ENCODE measurements around the gene OR2L8.

The OR2L8 gene

DNA sequence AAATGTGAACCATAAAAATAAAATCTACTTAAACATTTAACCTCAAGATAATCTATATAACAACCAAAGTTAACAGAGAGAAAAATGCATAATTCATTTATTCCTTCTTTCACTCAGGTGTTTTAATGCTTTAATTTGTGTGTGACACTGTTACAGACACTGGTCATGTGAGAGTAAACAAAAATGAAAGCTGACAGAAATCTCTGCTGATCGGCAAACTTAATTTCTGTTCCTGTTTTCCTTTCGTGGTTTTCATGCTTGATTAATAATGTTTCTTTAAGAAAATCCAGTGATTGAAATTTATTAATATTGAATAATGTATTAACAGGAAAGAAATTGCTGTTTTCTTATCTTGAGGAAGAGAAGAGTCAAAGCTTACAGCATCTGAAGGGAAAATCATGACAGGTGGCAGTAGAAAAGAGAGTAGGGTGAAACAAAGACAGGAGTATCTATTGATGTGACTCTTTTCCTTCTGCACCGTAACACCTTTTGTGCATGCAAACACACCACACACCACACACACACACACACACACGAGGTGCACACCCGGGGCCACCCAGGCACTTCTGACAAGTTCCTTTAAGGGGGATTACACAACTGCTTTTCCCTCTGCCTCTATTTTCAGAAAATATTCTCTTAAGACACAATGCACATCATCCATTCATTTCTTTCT lies 18.0 kb downstream of the OR2L8 start:
- no peak for DNase-seq (ENCODE audit: low read depth in 3 of 3)

DNA sequence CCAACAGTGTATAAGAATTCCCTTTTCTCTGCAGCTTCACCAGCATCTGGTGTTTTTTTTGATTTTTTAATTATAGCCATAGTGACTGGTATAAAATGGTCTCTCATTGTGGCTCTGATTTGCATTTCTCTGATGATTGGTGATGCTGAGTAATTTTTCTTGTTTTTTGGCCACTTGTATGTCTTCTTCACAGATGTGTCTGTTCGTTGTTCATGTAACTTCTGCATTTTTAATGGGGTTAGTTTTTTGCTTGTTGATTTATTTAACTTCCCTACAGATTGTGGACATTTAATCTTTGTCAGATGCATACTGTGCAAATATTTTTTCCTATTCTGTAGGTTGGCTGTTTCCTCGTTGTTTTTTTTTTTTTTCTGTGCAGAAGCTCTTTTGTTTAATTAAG lies 44.3 kb downstream of the OR2L8 start:
- no peak for DNase-seq (ENCODE audit: low read depth in 3 of 3)

DNA sequence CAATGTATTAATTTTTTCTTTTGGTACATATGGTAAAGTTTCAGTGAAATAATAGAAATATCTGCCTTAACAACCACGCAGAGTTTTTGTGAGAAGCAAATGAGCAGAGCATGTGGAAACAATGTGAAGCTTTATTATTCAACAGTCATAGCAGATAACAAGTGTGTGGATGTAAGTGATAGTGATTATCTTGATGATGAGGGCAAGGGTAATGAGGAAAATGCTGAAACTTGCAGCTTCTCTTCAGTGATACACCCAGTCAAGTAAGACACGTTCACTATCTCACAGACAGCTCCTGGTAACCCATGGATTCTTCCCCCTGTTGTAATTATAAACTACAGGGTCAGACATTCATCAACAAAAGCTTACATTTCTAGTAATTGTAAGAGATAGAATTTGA lies 50.2 kb downstream of the OR2L8 start:
- DNase-seq (ENCODE audit: low read depth in 3 of 3): no peak
